ENCODE results near the gene HOXD9. TPM values are rescaled to one million over a fixed set of nuclear protein-coding genes. Genes with fewer than 3 reads are reported as not detected.

The HOXD9 gene
- polyA plus RNA-seq, 1 experiment = not detected

DNA sequence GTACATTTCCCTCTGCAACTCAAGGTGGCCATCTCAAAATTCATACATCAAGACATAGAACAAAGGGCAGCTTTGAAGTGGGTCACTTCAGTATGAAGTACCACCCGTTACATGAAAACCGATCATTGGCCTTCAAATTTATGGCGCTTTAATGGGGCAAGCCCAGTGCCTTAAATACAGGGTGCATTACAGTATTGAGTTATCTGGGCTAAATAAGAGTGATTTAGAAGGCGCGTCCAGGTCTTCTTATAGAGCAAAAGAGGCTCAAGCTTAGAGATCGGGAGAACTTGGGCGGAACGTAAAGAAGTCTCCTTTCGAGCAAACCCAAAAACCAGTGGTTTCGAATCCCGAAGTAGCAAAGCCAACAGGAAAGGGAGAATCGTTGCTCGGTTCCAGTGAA is 41.7 kb downstream of the HOXD9 start:
- ChIA-PET POLR2A (no interaction called here), CTCF (no interaction called here)
- no peak for DNase-seq (ENCODE audit: low read depth, low spot score)
- H3K27ac ChIP-seq (ENCODE audit: low read depth, low read length) = no peak overlapping the region
- H3K4me3 ChIP-seq (ENCODE audit: low read depth, low read length) = no peak overlapping the region
- peaks cover 3% of the 10 kb centered on the region; the same call in 1 of the 2 replicates for H3K9me3 ChIP-seq (ENCODE audit: control insufficient read depth, insufficient read depth, low read length)
- peaks cover 78% of the 10 kb centered on the region for H3K27me3 ChIP-seq (ENCODE audit: control insufficient read depth, insufficient read depth, low read length)
- no peak for TF ChIP-seq CTCF (IDR thresholded peaks at IDR 0.05; ENCODE audit: low read depth, low read length)

GRCh38 chr2:176164611-176165369 is 42.3 kb downstream of the HOXD9 start:
- ChIA-PET POLR2A (no interaction called here), CTCF (no interaction called here)
- DNase-seq (ENCODE audit: low read depth, low spot score) = no peak
- H3K4me3 ChIP-seq (ENCODE audit: low read depth, low read length) = no peak overlapping the region
- no peak for TF ChIP-seq CTCF (IDR thresholded peaks at IDR 0.05; ENCODE audit: low read depth, low read length)
- peaks cover 3% of the 10 kb centered on the region; the same call in 1 of the 2 replicates for H3K9me3 ChIP-seq (ENCODE audit: control insufficient read depth, insufficient read depth, low read length)
- peaks cover 74% of the 10 kb centered on the region for H3K27me3 ChIP-seq (ENCODE audit: control insufficient read depth, insufficient read depth, low read length)
- H3K27ac ChIP-seq (ENCODE audit: low read depth, low read length) = no peak overlapping the region

DNA sequence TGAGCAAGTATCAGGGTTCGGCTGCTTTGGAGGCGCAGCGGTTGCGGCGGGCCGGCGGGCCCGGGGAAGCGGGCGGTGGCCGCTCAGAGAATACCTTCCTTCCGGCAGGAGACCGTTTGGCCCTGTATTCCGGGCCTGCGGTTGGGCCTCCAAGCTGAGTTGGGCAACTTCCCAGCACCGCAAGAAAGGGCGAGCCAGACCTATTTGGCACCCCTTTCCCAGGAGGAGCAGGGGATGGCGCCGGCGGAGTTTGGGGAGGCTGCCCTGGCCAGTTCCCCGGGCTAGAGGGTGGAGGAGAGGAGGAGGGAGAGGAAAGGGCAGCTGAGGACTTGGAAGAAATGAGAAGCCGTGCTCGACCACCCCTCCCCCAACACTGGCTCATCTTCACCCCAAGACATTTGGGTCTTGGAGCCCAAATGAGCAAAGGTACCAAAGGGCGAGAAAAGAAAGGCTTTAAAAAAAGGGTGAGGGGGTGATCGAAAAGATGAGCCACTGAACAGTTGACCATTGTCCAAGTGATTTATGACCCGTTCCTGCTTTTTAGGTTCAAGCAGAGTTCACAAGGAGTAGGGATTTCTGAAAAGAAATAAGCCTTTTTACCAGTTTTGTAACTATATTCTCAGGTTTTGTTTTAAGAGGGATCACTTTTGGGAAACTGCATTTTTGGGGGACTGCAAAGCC is 43.0 kb downstream of the HOXD9 start:
- no peak for TF ChIP-seq CTCF (IDR thresholded peaks at IDR 0.05; ENCODE audit: low read depth, low read length)
- H3K9me3 ChIP-seq (ENCODE audit: control insufficient read depth, insufficient read depth, low read length) = peaks cover 3% of the 10 kb centered on the region; the same call in 1 of the 2 replicates
- no peak overlapping the region for H3K4me3 ChIP-seq (ENCODE audit: low read depth, low read length)
- ChIA-PET CTCF (no interaction called here), POLR2A (no interaction called here)
- H3K27ac ChIP-seq (ENCODE audit: low read depth, low read length) = no peak overlapping the region
- H3K27me3 ChIP-seq (ENCODE audit: control insufficient read depth, insufficient read depth, low read length) = peaks cover 73% of the 10 kb centered on the region
- DNase-seq (ENCODE audit: low read depth, low spot score) = no peak

GRCh38 chr2:176166272-176166671 is 43.8 kb downstream of the HOXD9 start:
- DNase-seq (ENCODE audit: low read depth, low spot score) = no peak
- Histone ChIP-seq H3K27ac (ENCODE audit: low read depth, low read length) (no peak overlapping the region), H3K4me3 (ENCODE audit: low read depth, low read length) (no peak overlapping the region), H3K9me3 (ENCODE audit: control insufficient read depth, insufficient read depth, low read length) (peaks cover 4% of the 10 kb centered on the region; the same call in 1 of the 2 replicates), H3K27me3 (ENCODE audit: control insufficient read depth, insufficient read depth, low read length) (peaks cover 74% of the 10 kb centered on the region)
- TF ChIP-seq CTCF (IDR thresholded peaks at IDR 0.05; ENCODE audit: low read depth, low read length) = no peak
- CTCF ChIA-PET = interaction anchor here (1.1 kb wide), 1 partner anchor 40 kb away, joined by 3 read pairs; no protein-coding TSS in a partner anchor
- POLR2A ChIA-PET = no interaction called here

DNA sequence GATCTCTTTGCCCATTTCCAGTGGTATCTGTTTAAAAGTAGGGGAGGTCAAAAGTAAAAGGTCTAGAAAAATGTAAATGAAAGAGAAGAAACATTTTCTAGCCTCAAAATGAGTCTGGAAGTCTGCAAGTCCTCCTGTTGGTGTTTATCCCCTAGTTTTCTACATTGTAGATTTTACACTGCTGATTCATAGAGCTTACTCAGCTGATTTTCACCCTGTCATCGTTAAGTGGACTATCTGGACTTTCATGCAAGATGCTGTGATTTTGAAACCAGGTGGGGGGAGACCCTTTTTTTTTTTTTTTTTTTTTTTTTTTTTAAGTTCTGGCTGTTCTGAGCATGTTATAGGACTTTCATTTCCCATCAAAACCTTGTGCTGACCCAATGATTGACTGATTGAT is 44.9 kb downstream of the HOXD9 start:
- no peak for TF ChIP-seq CTCF (IDR thresholded peaks at IDR 0.05; ENCODE audit: low read depth, low read length)
- no peak for DNase-seq (ENCODE audit: low read depth, low spot score)
- H3K27me3 ChIP-seq (ENCODE audit: control insufficient read depth, insufficient read depth, low read length) = peaks cover 73% of the 10 kb centered on the region
- CTCF ChIA-PET = interaction anchor here (0.7 to 1.1 kb wide), 3 partner anchors 41 to 802 kb away, joined by 3 to 4 read pairs (median 3); no protein-coding TSS in a partner anchor
- no peak overlapping the region for H3K27ac ChIP-seq (ENCODE audit: low read depth, low read length)
- peaks cover 15% of the 10 kb centered on the region; the same call in 1 of the 2 replicates for H3K9me3 ChIP-seq (ENCODE audit: control insufficient read depth, insufficient read depth, low read length)
- POLR2A ChIA-PET = no interaction called here
- no peak overlapping the region for H3K4me3 ChIP-seq (ENCODE audit: low read depth, low read length)

Data from AG04450 (cell line).